Lung (tissue), 12 donors: ENCODE data around the gene STK33. TPM values are rescaled to one million over a fixed set of nuclear protein-coding genes. Genes with fewer than 3 reads are reported as not detected.
"Not testable (repeated sequence)": the region's sequence is repeated elsewhere in the genome, so short reads cannot be mapped to it uniquely, and the experiment has no call there.

Source experiments
- ATAC-seq: fragments of 200-7000 bp; cut with Tn5 transposase; one replicate; pipeline ENCODE4 v1.9.1; 2020; ENCODE audit warnings: moderate number of reproducible peaks; ENCODE audit not compliant: insufficient read depth, low FRiP score
- DNase-seq, 3 donors: peaks; one replicate each; pipeline ENCODE4 v3.0.0-alpha.2; 2013 to 2017
- H3K27ac ChIP-seq, 2 donors: one replicate each; pipeline ENCODE4 v1.5.1; 2013; ENCODE audit warnings: mild to moderate bottlenecking in 2 of 2, moderate library complexity in 2 of 2, control low read depth in 1 of 2, inconsistent platforms in 1 of 2, low read depth in 1 of 2, low read length in 1 of 2
- H3K27me3 ChIP-seq, 3 donors: one replicate each; pipeline ENCODE4 v1.5.1; 2013; ENCODE audit warnings: low read length in 2 of 3; ENCODE audit not compliant: control insufficient read depth in 3 of 3, insufficient read depth in 3 of 3
- H3K36me3 ChIP-seq, 4 donors: one replicate each; pipeline ENCODE4 v1.5.1; 2013; ENCODE audit warnings: low read length in 4 of 4, mild to moderate bottlenecking in 1 of 4, moderate library complexity in 1 of 4; ENCODE audit not compliant: control insufficient read depth in 4 of 4, insufficient read depth in 4 of 4
- H3K4me1 ChIP-seq, 5 donors: one replicate each; pipeline ENCODE4 v1.5.1; 2013; ENCODE audit warnings: low read length in 5 of 5, mild to moderate bottlenecking in 2 of 5, moderate library complexity in 1 of 5; ENCODE audit not compliant: control insufficient read depth in 5 of 5, insufficient read depth in 5 of 5
- H3K4me3 ChIP-seq: one replicate; pipeline ENCODE4 v1.5.1; 2013; ENCODE audit warnings: mild to moderate bottlenecking, control low read depth, moderate library complexity
- H3K9ac ChIP-seq, 2 donors: one replicate each; pipeline ENCODE4 v1.5.1; 2013; ENCODE audit warnings: low read length in 2 of 2, control low read depth in 1 of 2; ENCODE audit not compliant: insufficient read depth in 1 of 2
- H3K9me3 ChIP-seq, 4 donors: one replicate each; pipeline ENCODE4 v1.5.1; 2013; ENCODE audit warnings: low read length in 3 of 4, mild to moderate bottlenecking in 1 of 4, moderate library complexity in 1 of 4; ENCODE audit not compliant: control insufficient read depth in 4 of 4, insufficient read depth in 3 of 4
- CTCF ChIP-seq: IDR thresholded peaks from 2 replicates; pipeline ENCODE4 v1.5.1; 2012; ENCODE audit warnings: mild to moderate bottlenecking; ENCODE audit errors: control extremely low read depth, extremely low read depth
- WGBS, 2 donors: extraction: QIAGEN DNeasy Blood & Tissue Kit; methylation state at CpG; one replicate each; pipeline ENCODE4 v1.1.7; 2013; 5-methylcytosine and 5-hydroxymethylcytosine counted together
- polyA plus RNA-seq, 2 donors: library from polyadenylated mRNA; stranded (reverse); fragments of 200-250 nt; gene quantifications; one replicate each; pipeline ENCODE4 v1.2.1, GENCODE V29; 2013
- total RNA-seq, 2 donors: library from RNA; depleted of rRNA in 1 of 2; stranded (reverse); fragments of >200 nt in 1 of 2; gene quantifications; one replicate each; pipeline ENCODE4 v1.2.1, GENCODE V29; 2014 to 2021
- donor health status: control.
- donor health status: control.
- donor health status: Bipolar disorder and iron deficiency.
- donor health status: healthy.
- donor health status: DM: yes; HTN: yes; CAD: no.

Gene STK33
- total and polyA plus RNA-seq, 4 donors, result 9.5 to 36.5 (median 20.4) TPM

GRCh38 chr11:8477151-8477550, 116.9 kb downstream of the STK33 start:
- H3K27ac ChIP-seq, result no peak overlapping the region
- no peaks in the 10 kb centered on the region for H3K27me3 ChIP-seq
- H3K4me3 ChIP-seq, result no peak overlapping the region
- whole genome bisulfite sequencing, 2 donors, result 93% methylated on average over 2 of the region's 2 CpGs
- no peaks in the 10 kb centered on the region for H3K4me1 ChIP-seq
- no peaks in the 10 kb centered on the region for H3K36me3 ChIP-seq
- no peak for ATAC-seq
- H3K9me3 ChIP-seq, result no peaks in the 10 kb centered on the region
- no peak overlapping the region for H3K9ac ChIP-seq
- no peak for TF ChIP-seq CTCF
- no peak for DNase-seq

- not testable (repeated sequence) for DNase-seq, ATAC-seq, H3K4me3 ChIP-seq, H3K4me1 ChIP-seq, H3K27me3 ChIP-seq, H3K27ac ChIP-seq, H3K9ac ChIP-seq, H3K36me3 ChIP-seq, H3K9me3 ChIP-seq
- 95 to 98% methylated on average over 5 of the region's 5 CpGs for WGBS, 2 donors
Measured at GRCh38 chr11:8467806-8468205, 126.2 kb downstream of the STK33 start.

DNA sequence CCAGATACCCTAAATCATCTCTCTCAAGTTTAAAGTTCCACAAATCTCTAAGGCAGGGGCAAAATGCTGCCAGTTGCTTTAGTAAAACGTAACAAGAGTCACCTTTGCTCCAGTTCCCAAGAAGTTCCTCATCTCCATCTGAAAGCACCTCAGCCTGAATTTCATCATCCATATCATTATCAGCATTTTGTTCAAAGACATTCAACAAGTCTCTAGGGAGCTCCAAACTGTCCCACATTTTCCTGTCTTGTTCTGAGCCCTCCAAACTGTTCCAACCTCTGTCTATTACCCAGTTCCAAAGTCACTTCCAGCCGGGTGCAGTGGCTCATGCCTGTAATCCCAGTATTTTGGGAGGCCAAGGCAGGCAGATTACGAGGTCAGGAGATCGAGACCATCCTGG, 126.7 kb downstream of the STK33 start:
- H3K4me3 ChIP-seq, H3K27me3 ChIP-seq, DNase-seq, H3K4me1 ChIP-seq, H3K9me3 ChIP-seq, H3K36me3 ChIP-seq, ATAC-seq, H3K27ac ChIP-seq, H3K9ac ChIP-seq: not testable (repeated sequence)
- 66 to 80% methylated on average over 4 of the region's 4 CpGs for WGBS, 2 donors

DNA sequence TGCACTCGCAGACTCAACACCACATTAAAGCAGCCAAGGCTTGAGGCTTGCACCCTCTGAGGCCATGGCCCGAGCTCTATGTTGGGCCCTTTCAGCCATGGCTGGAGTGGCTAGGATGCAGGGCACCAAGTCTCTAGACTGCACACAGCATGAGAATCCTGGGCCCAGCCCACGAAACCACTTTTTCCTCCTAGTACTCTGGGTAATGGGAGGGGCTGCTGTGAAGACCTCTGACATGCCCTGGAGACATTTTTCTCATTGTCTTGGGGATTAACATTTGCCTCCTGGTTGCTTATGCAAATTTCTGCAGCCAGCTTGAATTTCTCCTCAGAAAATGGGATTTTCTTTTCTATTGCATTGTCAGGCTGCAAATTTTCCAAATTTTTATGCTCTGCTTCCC, 127.1 kb downstream of the STK33 start:
- 93 to 97% methylated on average over 3 of the region's 3 CpGs for WGBS, 2 donors

DNA sequence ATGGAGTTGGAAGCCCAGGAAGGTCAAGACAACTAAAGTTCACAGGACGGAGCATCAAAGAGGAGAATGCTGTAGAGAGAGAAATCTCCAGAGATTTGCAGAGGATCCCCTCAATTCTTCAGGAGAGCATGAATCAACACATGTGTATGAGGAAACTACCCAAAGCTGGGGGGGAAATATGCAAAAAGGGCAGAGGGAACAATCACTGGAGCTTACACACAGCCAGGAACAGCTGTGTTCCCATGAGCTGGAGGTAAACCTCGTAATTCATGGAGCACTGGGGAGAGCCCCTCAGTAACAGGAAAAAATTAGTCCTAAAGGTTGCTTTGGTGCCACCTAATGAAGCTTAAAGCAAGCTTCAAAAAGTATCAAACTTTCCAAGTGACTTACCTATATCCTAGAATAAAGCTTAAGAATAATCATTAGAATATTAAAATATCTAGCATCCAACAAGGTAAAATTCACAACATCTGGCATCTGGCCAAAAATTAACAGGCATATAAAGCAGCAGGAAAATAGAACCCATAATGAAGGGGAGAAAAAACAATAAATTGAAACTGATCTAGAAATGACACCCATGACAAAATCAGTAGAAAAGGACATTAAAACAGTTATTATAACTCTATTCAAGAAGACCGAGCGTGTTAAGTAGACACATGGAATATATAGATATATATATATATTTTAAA, 134.2 kb downstream of the STK33 start:
- H3K27ac ChIP-seq, result no peak overlapping the region
- H3K9me3 ChIP-seq, result no peaks in the 10 kb centered on the region
- no peak overlapping the region for H3K4me3 ChIP-seq
- H3K4me1 ChIP-seq, result no peaks in the 10 kb centered on the region
- peaks cover 0 to 2% (median 0%) of the 10 kb centered on the region in 4 donors for H3K36me3 ChIP-seq
- no peak for TF ChIP-seq CTCF
- 91 to 95% methylated on average over 4 of the region's 4 CpGs for WGBS, 2 donors
- DNase-seq (no peak), ATAC-seq (no peak)
- no peak overlapping the region for H3K9ac ChIP-seq
- H3K27me3 ChIP-seq, result no peaks in the 10 kb centered on the region

More for the DNA sequence above, 127.1 kb downstream of the STK33 start:
- not testable (repeated sequence) for H3K9ac ChIP-seq, H3K27ac ChIP-seq, H3K27me3 ChIP-seq, DNase-seq, ATAC-seq, H3K4me1 ChIP-seq, H3K36me3 ChIP-seq, H3K4me3 ChIP-seq, H3K9me3 ChIP-seq
